Left lung (tissue), 10 donors: ENCODE measurements around the gene KIF6. TPM values are rescaled to one million over a fixed set of nuclear protein-coding genes. Genes with fewer than 3 reads are reported as not detected.

Experiments used
- ATAC-seq: fragments of 200-7000 bp; cut with Tn5 transposase; one replicate; pipeline ENCODE4 v1.9.1; 2020; ENCODE audit warnings: moderate library complexity
- DNase-seq, 4 donors: peaks; one replicate each; pipeline ENCODE4 v3.0.0-alpha.2; 2013 to 2020
- H3K27ac ChIP-seq, 2 donors: fragments of 200-600 bp; sonication (generic) in 1 of 2; one replicate each; pipeline versions ENCODE4 v1.5.0 to v1.8.0; 2020 to 2021
- H3K27me3 ChIP-seq, 2 donors: fragments of 200-600 bp; sonication (generic) in 1 of 2; one replicate each; pipeline versions ENCODE4 v1.5.0 to v1.8.0; 2020 to 2021
- H3K36me3 ChIP-seq, 2 donors: fragments of 200-600 bp; sonication (generic) in 1 of 2; one replicate each; pipeline versions ENCODE4 v1.5.0 to v1.8.0; 2020 to 2021
- H3K4me1 ChIP-seq, 2 donors: fragments of 200-600 bp; one replicate each; pipeline ENCODE4 v1.8.0; 2021
- H3K4me3 ChIP-seq, 2 donors: fragments of 200-600 bp; sonication (generic) in 1 of 2; one replicate each; pipeline versions ENCODE4 v1.5.0 to v1.8.0; 2020 to 2021; ENCODE audit warnings: mild to moderate bottlenecking in 1 of 2
- H3K9me3 ChIP-seq, 2 donors: fragments of 200-600 bp; sonication (generic) in 1 of 2; one replicate each; pipeline versions ENCODE4 v1.5.0 to v1.8.0; 2020 to 2021
- CTCF ChIP-seq, 2 donors: fragments of 200-600 bp; sonication (generic) in 1 of 2; IDR thresholded peaks; one replicate each; pipeline versions ENCODE4 v1.5.0 to v1.8.0; 2021; ENCODE audit warnings: antibody characterized with exemption in 2 of 2
- intact Hi-C, 2 donors: fragments of 100-400 bp; cut with DNase I; formaldehyde crosslinking; loops; one replicate each; pipeline versions ENCODE4 v1.11.2 to v1.14.2; 2022
- polyA plus RNA-seq, 6 donors: library from polyadenylated mRNA; unstranded; fragments of 120-200 nt; gene quantifications; one replicate each; pipeline ENCODE4 v1.2.1, GENCODE V29; 2013; ENCODE audit not compliant: insufficient read length in 6 of 6
- total RNA-seq, 2 donors: library from RNA; stranded (reverse); fragmentation: NEBNext Ultra II Directional; extraction: Animal tissue kit (Norgen Biotek cat#: 25700); gene quantifications; one replicate each; pipeline ENCODE4 v1.2.1, GENCODE V29; 2021
- donor health status: DM: no; HTN: yes; CAD: no.
- donor health status: DM: no; HTN: no; CAD: no.

Gene KIF6
- total and polyA plus RNA-seq, 8 donors = 0.93 to 4.4 (median 2.8) TPM

GRCh38 chr6:39568896-39569295 lies 156.3 kb downstream of the KIF6 start:
- DNase-seq = no peak
- no peaks in the 10 kb centered on the region for H3K36me3 ChIP-seq
- H3K27me3 ChIP-seq = no peaks in the 10 kb centered on the region
- no peaks in the 10 kb centered on the region for H3K9me3 ChIP-seq
- no peaks in the 10 kb centered on the region for H3K4me1 ChIP-seq
- TF ChIP-seq CTCF (IDR thresholded peaks at IDR 0.05) = no peak
- H3K4me3 ChIP-seq = no peak overlapping the region
- H3K27ac ChIP-seq = no peak overlapping the region
- intact Hi-C loops = no loop called here
- ATAC-seq = no peak

- no peak overlapping the region for H3K27ac ChIP-seq
- DNase-seq (no peak), ATAC-seq (no peak)
- H3K4me1 ChIP-seq = no peaks in the 10 kb centered on the region
- no peak overlapping the region for H3K4me3 ChIP-seq
- intact Hi-C loops = no loop called here
- H3K27me3 ChIP-seq = no peaks in the 10 kb centered on the region
- no peaks in the 10 kb centered on the region for H3K9me3 ChIP-seq
- TF ChIP-seq CTCF (IDR thresholded peaks at IDR 0.05) = no peak
- H3K36me3 ChIP-seq = no peaks in the 10 kb centered on the region
Measured at GRCh38 chr6:39567091-39567490, 158.1 kb downstream of the KIF6 start.

- TF ChIP-seq CTCF (IDR thresholded peaks at IDR 0.05) = no peak
- intact Hi-C loops = no loop called here
- ATAC-seq (no peak), DNase-seq (peak in 1 of 4 donors; percentile 46)
- H3K27me3 ChIP-seq = no peaks in the 10 kb centered on the region
- no peak overlapping the region for H3K4me3 ChIP-seq
- H3K27ac ChIP-seq = no peak overlapping the region
- no peaks in the 10 kb centered on the region for H3K36me3 ChIP-seq
- peaks cover 0 to 2% of the 10 kb centered on the region in 2 donors for H3K4me1 ChIP-seq
- no peaks in the 10 kb centered on the region for H3K9me3 ChIP-seq
Measured at GRCh38 chr6:39566456-39566855, 158.8 kb downstream of the KIF6 start.

GRCh38 chr6:39565956-39566355 lies 159.3 kb downstream of the KIF6 start:
- no peak for DNase-seq
- Histone ChIP-seq H3K4me3 (no peak overlapping the region), H3K27ac (no peak overlapping the region), H3K27me3 (no peaks in the 10 kb centered on the region), H3K4me1 (peaks cover 0 to 7% of the 10 kb centered on the region in 2 donors), H3K9me3 (no peaks in the 10 kb centered on the region), H3K36me3 (no peaks in the 10 kb centered on the region)
- intact Hi-C loops = no loop called here
- no peak for TF ChIP-seq CTCF (IDR thresholded peaks at IDR 0.05)
- peak; percentile 22 for ATAC-seq

GRCh38 chr6:39563566-39564311 lies 161.5 kb downstream of the KIF6 start:
- Histone ChIP-seq H3K4me3 (no peak overlapping the region), H3K4me1 (peaks cover 0 to 8% of the 10 kb centered on the region in 2 donors), H3K36me3 (no peaks in the 10 kb centered on the region), H3K27me3 (no peaks in the 10 kb centered on the region), H3K9me3 (no peaks in the 10 kb centered on the region), H3K27ac (no peak overlapping the region)
- DNase-seq = no peak
- no peak for ATAC-seq
- intact Hi-C loops = no loop called here
- no peak for TF ChIP-seq CTCF (IDR thresholded peaks at IDR 0.05)
